ENCODE data around the gene SLC15A2.
A peak's percentile ranks its signal among the peaks of the same experiment; 100 is the strongest.

The SLC15A2 gene

GRCh38 chr3:121871430-121871829 is 22.8 kb upstream of the SLC15A2 start:
- peak overlapping the region in 2 of 11 experiments; percentile 14 to 23; a peak in 3 of 22 replicates for H3K4me2 ChIP-seq
- H3K27ac ChIP-seq = no peak overlapping the region
- peaks cover 26 to 70% (median 41%) of the 10 kb centered on the region in 11 experiments for H3K36me3 ChIP-seq
- peaks cover 8 to 44% (median 25%) of the 10 kb centered on the region in 10 experiments; a peak in 19 of 20 replicates for H3K4me1 ChIP-seq
- no peaks in the 10 kb centered on the region; a peak in 1 of 22 replicates for H4K20me1 ChIP-seq
- H3K27me3 ChIP-seq = no peaks in the 10 kb centered on the region
- no peak overlapping the region for H3K9ac ChIP-seq
- no peak for TF ChIP-seq Cebpa-rat (IDR thresholded peaks at IDR 0.05)
- H3K9me3 ChIP-seq (replicated peaks in 1 of 11) = no peaks in the 10 kb centered on the region
- H3K4me3 ChIP-seq = no peak overlapping the region

- Histone ChIP-seq H3K4me2 (no peak overlapping the region), H3K27me3 (no peaks in the 10 kb centered on the region), H3K9me3 (replicated peaks in 1 of 11) (no peaks in the 10 kb centered on the region), H3K27ac (no peak overlapping the region), H3K36me3 (peaks cover 13 to 71% (median 43%) of the 10 kb centered on the region in 11 experiments), H4K20me1 (no peaks in the 10 kb centered on the region), H3K4me1 (no peaks in the 10 kb centered on the region), H3K4me3 (no peak overlapping the region), H3K9ac (no peak overlapping the region)
- TF ChIP-seq Cebpa-rat (IDR thresholded peaks at IDR 0.05) = no peak
Observed at GRCh38 chr3:121878411-121878810, 15.8 kb upstream of the SLC15A2 start.

GRCh38 chr3:121883507-121883906 is 10.7 kb upstream of the SLC15A2 start:
- Histone ChIP-seq H3K27me3 (no peaks in the 10 kb centered on the region), H3K9me3 (replicated peaks in 1 of 11) (no peaks in the 10 kb centered on the region), H3K9ac (no peak overlapping the region), H4K20me1 (no peaks in the 10 kb centered on the region), H3K4me2 (no peak overlapping the region), H3K4me3 (no peak overlapping the region), H3K27ac (no peak overlapping the region), H3K36me3 (peaks cover 6 to 86% (median 41%) of the 10 kb centered on the region in 11 experiments; a peak in 21 of 22 replicates), H3K4me1 (peaks cover 0 to 9% (median 4%) of the 10 kb centered on the region in 10 experiments; a peak in 7 of 20 replicates)
- no peak for TF ChIP-seq Cebpa-rat (IDR thresholded peaks at IDR 0.05)

- Histone ChIP-seq H3K9me3 (replicated peaks in 1 of 11) (no peaks in the 10 kb centered on the region), H3K27ac (no peak overlapping the region), H3K4me3 (no peak overlapping the region), H3K9ac (no peak overlapping the region), H3K4me1 (peaks cover 0 to 9% (median 4%) of the 10 kb centered on the region in 10 experiments; a peak in 7 of 20 replicates), H3K36me3 (peaks cover 6 to 73% (median 39%) of the 10 kb centered on the region in 11 experiments; a peak in 21 of 22 replicates), H3K27me3 (no peaks in the 10 kb centered on the region), H4K20me1 (no peaks in the 10 kb centered on the region), H3K4me2 (peak overlapping the region in 1 of 11 experiments; percentile 13; a peak in 2 of 22 replicates)
- no peak for TF ChIP-seq Cebpa-rat (IDR thresholded peaks at IDR 0.05)
Observed at GRCh38 chr3:121885386-121885785, 8.8 kb upstream of the SLC15A2 start.

GRCh38 chr3:121895121-121895520 is 920 bp downstream of the SLC15A2 start:
- no peaks in the 10 kb centered on the region for H3K9me3 ChIP-seq (replicated peaks in 1 of 11)
- no peaks in the 10 kb centered on the region for H4K20me1 ChIP-seq
- no peaks in the 10 kb centered on the region for H3K27me3 ChIP-seq
- no peak overlapping the region for H3K4me3 ChIP-seq
- TF ChIP-seq Cebpa-rat (IDR thresholded peaks at IDR 0.05) = no peak
- H3K27ac ChIP-seq = no peak overlapping the region
- H3K4me1 ChIP-seq = 0 out of 20 replicates have a peak, but pooled peaks cover 0 to 6% (median 0%) of the 10 kb centered on the region in 10 experiments
- no peak overlapping the region for H3K4me2 ChIP-seq
- H3K9ac ChIP-seq = no peak overlapping the region
- peaks cover 34 to 84% (median 60%) of the 10 kb centered on the region in 11 experiments for H3K36me3 ChIP-seq

GRCh38 chr3:121895736-121896135 is 1.5 kb downstream of the SLC15A2 start:
- no peak overlapping the region for H3K4me2 ChIP-seq
- no peaks in the 10 kb centered on the region for H3K27me3 ChIP-seq
- no peaks in the 10 kb centered on the region for H4K20me1 ChIP-seq
- no peaks in the 10 kb centered on the region for H3K9me3 ChIP-seq (replicated peaks in 1 of 11)
- H3K27ac ChIP-seq = no peak overlapping the region
- no peak overlapping the region for H3K4me3 ChIP-seq
- 0 out of 20 replicates have a peak, but pooled peaks cover 0 to 6% (median 0%) of the 10 kb centered on the region in 10 experiments for H3K4me1 ChIP-seq
- no peak overlapping the region for H3K9ac ChIP-seq
- H3K36me3 ChIP-seq = peaks cover 39 to 91% (median 66%) of the 10 kb centered on the region in 11 experiments
- TF ChIP-seq Cebpa-rat (IDR thresholded peaks at IDR 0.05) = no peak

- peaks cover 48 to 99% (median 76%) of the 10 kb centered on the region in 11 experiments for H3K36me3 ChIP-seq
Observed at GRCh38 chr3:121896823-121897222, 2.6 kb downstream of the SLC15A2 start.

GRCh38 chr3:121897296-121897695 is 3.1 kb downstream of the SLC15A2 start:
- H3K27me3 ChIP-seq = no peaks in the 10 kb centered on the region
- H3K36me3 ChIP-seq = peaks cover 52 to 99% (median 78%) of the 10 kb centered on the region in 11 experiments
- H3K4me2 ChIP-seq = no peak overlapping the region
- no peak overlapping the region for H3K9ac ChIP-seq
- no peak overlapping the region for H3K27ac ChIP-seq
- TF ChIP-seq Cebpa-rat (IDR thresholded peaks at IDR 0.05) = no peak
- no peaks in the 10 kb centered on the region for H4K20me1 ChIP-seq
- no peak overlapping the region for H3K4me3 ChIP-seq
- H3K4me1 ChIP-seq = 0 out of 20 replicates have a peak, but pooled peaks cover 0 to 6% (median 0%) of the 10 kb centered on the region in 10 experiments
- H3K9me3 ChIP-seq (replicated peaks in 1 of 11) = peaks cover 0 to 9% (median 6%) of the 10 kb centered on the region in 11 experiments; a peak in 11 of 22 replicates

More at GRCh38 chr3:121896823-121897222, 2.6 kb downstream of the SLC15A2 start:
- Histone ChIP-seq H3K4me2 (no peak overlapping the region), H3K27me3 (no peaks in the 10 kb centered on the region), H4K20me1 (no peaks in the 10 kb centered on the region), H3K9me3 (replicated peaks in 1 of 11) (peaks cover 0 to 7% (median under 1%) of the 10 kb centered on the region in 11 experiments; a peak in 6 of 22 replicates), H3K4me3 (no peak overlapping the region), H3K9ac (no peak overlapping the region), H3K27ac (no peak overlapping the region), H3K4me1 (0 out of 20 replicates have a peak, but pooled peaks cover 0 to 6% (median 0%) of the 10 kb centered on the region in 10 experiments)
- no peak for TF ChIP-seq Cebpa-rat (IDR thresholded peaks at IDR 0.05)

GRCh38 chr3:121913305-121913990 is 19.2 kb downstream of the SLC15A2 start:
- Histone ChIP-seq H3K4me3 (peak overlapping the region in 3 of 10 experiments; percentile 0 to 30 (median 11); a peak in 4 of 20 replicates), H3K27me3 (no peaks in the 10 kb centered on the region), H3K9me3 (replicated peaks in 1 of 11) (peaks cover 0 to 2% (median 0%) of the 10 kb centered on the region in 11 experiments; a peak in 3 of 22 replicates), H3K36me3 (peaks cover 40 to 100% (median 92%) of the 10 kb centered on the region in 11 experiments), H4K20me1 (no peaks in the 10 kb centered on the region), H3K27ac (peak overlapping the region in 6 of 11 experiments; percentile 27 to 73 (median 58); a peak in 11 of 22 replicates), H3K4me2 (peak overlapping the region; percentile 3 to 79 (median 45); a peak in 17 of 22 replicates), H3K4me1 (peaks cover 11 to 47% (median 19%) of the 10 kb centered on the region in 10 experiments; a peak in 18 of 20 replicates), H3K9ac (peak overlapping the region in 3 of 11 experiments; percentile 37 to 48 (median 47); a peak in 4 of 22 replicates)
- TF ChIP-seq Cebpa-rat (IDR thresholded peaks at IDR 0.05) = no peak

Measured in BLaER1 treated with 17β-estradiol and CSF1 and Interleukin-3, amounts not matched to agents 10 nM and 100 nM (cell line).